CD4-positive, alpha-beta T cell (primary cell): ENCODE results near the gene AGBL4. TPM values are rescaled to one million over a fixed set of nuclear protein-coding genes. Genes with fewer than 3 reads are reported as not detected.

ENCODE experiments used
- ATAC-seq: fragments of 200-7000 bp; cut with Tn5 transposase; one replicate; pipeline ENCODE4 v1.10.0; 2022; ENCODE audit warnings: mild to moderate bottlenecking; ENCODE audit not compliant: poor library complexity
- CTCF ChIA-PET: fragments of 350-600 bp; sonication (Branson Sonifier 250); formaldehyde crosslinking; loops from one replicate; lab custom pipeline; 2021; ENCODE audit warnings: antibody characterized with exemption, inconsistent platforms; lab: Charles Lee
- POLR2A ChIA-PET: fragments of 350-600 bp; sonication (Branson Sonifier 250); formaldehyde crosslinking; loops from one replicate; lab custom pipeline; 2021; ENCODE audit warnings: antibody characterized with exemption, inconsistent platforms; lab: Charles Lee
- DNase-seq, 14 experiments: peaks; one replicate each; pipeline ENCODE4 v3.0.0-alpha.2; 2013 to 2020; ENCODE audit warnings: mixed read lengths in 2 of 14
- H3K27ac ChIP-seq, 2 donors: one replicate each; pipeline versions ENCODE4 v1.5.1 to v1.7.0; 2013; ENCODE audit warnings: low read length in 2 of 2, low read depth in 1 of 2, mild to moderate bottlenecking in 1 of 2
- H3K27me3 ChIP-seq, 2 experiments: 1 replicate in 1 of 2; 2 replicates in 1 of 2; pipeline versions ENCODE4 v1.6.1 to v1.7.0; 2013; ENCODE audit warnings: low read length in 2 of 2, control low read depth in 1 of 2, mild to moderate bottlenecking in 1 of 2, moderate library complexity in 1 of 2; ENCODE audit not compliant: insufficient read depth in 2 of 2, control insufficient read depth in 1 of 2
- H3K36me3 ChIP-seq: one replicate; pipeline ENCODE4 v1.6.1; 2013; ENCODE audit warnings: low read length, control low read depth; ENCODE audit not compliant: insufficient read depth
- H3K4me1 ChIP-seq: one replicate; pipeline ENCODE4 v1.6.1; 2013; ENCODE audit warnings: low read length, control low read depth; ENCODE audit not compliant: insufficient read depth
- H3K4me3 ChIP-seq: one replicate; pipeline ENCODE4 v1.5.1; 2013; ENCODE audit warnings: mild to moderate bottlenecking, low read length, moderate library complexity
- H3K9me3 ChIP-seq, 2 experiments: 1 replicate in 1 of 2; 2 replicates in 1 of 2; pipeline versions ENCODE4 v1.6.1 to v1.7.0; 2013; ENCODE audit warnings: low read length in 2 of 2, mild to moderate bottlenecking in 2 of 2, control low read depth in 1 of 2, moderate library complexity in 1 of 2; ENCODE audit not compliant: control insufficient read depth in 1 of 2, insufficient read depth in 1 of 2
- H3K27ac Mint-ChIP-seq: one replicate; pipeline ENCODE4 v1.8.0; 2020; ENCODE audit warnings: mixed read lengths
- H3K27me3 Mint-ChIP-seq: one replicate; pipeline ENCODE4 v1.8.0; 2021; ENCODE audit warnings: mixed read lengths
- H3K36me3 Mint-ChIP-seq: one replicate; pipeline ENCODE4 v1.8.0; 2021; ENCODE audit warnings: low read depth, mixed read lengths
- H3K4me1 Mint-ChIP-seq: one replicate; pipeline ENCODE4 v1.8.0; 2021; ENCODE audit warnings: low read depth, mixed read lengths
- H3K4me3 Mint-ChIP-seq: one replicate; pipeline ENCODE4 v1.8.0; 2020; ENCODE audit warnings: mild to moderate bottlenecking, mixed read lengths
- H3K9me3 Mint-ChIP-seq: one replicate; pipeline ENCODE4 v1.8.0; 2020; ENCODE audit warnings: mixed read lengths
- intact Hi-C, 2 experiments: fragments of 100-400 bp; cut with DNase I in 1 of 2; cut with micrococcal nuclease in 1 of 2; formaldehyde crosslinking; loops; one replicate each; pipeline versions ENCODE4 v1.15.1 to v1.9.0; 2023 to 2025; cut with DNase I, micrococcal nuclease
- total RNA-seq, 174 experiments: library from RNA in 2 of 174; stranded (reverse) in 2 of 174; gene quantifications; one replicate each; pipeline ENCODE4 v1.2.3 and lab custom pipeline; 2021 to 2026
- TF ChIP-seq, protein P1 (sequence below): fragments of 200-600 bp; IDR thresholded peaks from one replicate; pipeline ENCODE4 v1.8.0; 2022; ENCODE audit warnings: antibody characterized with exemption, mild to moderate bottlenecking

AGBL4 gene
- total RNA-seq, 2 experiments from 2014 or later = 0.11 TPM; not detected in 1

DNA sequence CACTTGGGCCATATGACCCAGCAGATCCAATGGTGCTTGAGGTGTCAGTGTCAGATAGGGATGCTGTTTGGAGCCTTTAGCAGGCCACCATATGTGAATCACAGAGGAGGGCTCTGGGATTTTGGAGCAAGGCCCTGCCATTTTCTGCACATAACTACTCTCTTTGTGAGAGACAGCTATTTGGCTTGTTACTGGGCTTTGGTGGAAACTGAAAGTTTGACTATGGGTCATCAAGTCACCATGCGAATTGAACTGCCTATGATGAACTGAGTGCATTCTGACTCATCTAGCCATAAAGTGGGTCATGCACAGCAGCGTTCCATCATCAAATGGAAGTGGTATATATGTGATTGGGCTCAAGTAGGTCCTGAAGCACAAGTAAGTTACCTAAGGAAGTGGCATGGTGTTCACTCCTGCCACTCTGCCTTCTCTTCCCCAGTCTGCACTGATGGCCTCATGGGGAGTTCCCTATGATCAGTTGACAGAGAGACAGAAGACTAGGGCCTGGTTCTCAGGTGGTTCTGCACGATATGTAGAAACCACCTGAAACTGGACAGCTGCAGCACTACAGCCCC, 447.3 kb downstream of the AGBL4 start:
- CTCF ChIA-PET = no interaction called here

DNA sequence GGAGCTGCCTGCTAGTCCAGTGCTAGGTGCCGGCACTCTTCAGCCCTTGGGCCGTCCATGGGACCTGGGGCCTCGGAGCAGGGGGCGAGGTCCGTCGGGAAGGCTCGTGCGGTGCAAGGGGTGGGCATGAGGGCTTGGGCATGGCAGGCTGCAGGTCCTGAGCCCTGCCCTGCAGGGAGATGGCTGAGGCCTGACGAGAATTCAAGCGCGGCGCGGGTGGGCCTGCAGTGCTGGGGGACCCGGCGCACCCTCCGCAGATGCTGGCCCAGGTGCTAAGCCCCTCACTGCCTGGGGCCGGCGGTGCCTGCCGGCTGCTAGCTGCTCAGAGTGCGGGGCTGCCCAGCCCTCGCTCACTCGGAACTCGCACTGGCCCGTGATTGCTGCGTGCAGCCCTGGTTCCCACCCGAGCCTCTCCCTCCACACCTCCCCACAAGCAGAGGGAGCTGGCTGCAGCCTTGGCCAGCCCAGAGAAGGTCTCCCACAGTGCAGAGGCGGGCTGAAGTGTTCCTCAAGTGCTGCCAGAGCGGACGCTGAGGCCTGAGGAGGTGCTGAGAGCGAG, 467.0 kb downstream of the AGBL4 start:
- peaks cover 0 to 28% of the 10 kb centered on the region in 2 experiments for H3K9me3 ChIP-seq
- H3K27ac ChIP-seq = no peak overlapping the region
- no peaks in the 10 kb centered on the region for H3K36me3 ChIP-seq
- H3K4me1 Mint-ChIP-seq = no peaks in the 10 kb centered on the region
- ChIA-PET CTCF (no interaction called here), POLR2A (no interaction called here)
- no peak overlapping the region for H3K4me3 ChIP-seq
- H3K4me1 ChIP-seq = no peaks in the 10 kb centered on the region
- H3K9me3 Mint-ChIP-seq = peaks cover 5% of the 10 kb centered on the region
- DNase-seq (no peak), ATAC-seq (no peak)
- H3K36me3 Mint-ChIP-seq = no peaks in the 10 kb centered on the region
- no peaks in the 10 kb centered on the region for H3K27me3 ChIP-seq
- no peak overlapping the region for H3K4me3 Mint-ChIP-seq
- TF ChIP-seq, protein P1, sequence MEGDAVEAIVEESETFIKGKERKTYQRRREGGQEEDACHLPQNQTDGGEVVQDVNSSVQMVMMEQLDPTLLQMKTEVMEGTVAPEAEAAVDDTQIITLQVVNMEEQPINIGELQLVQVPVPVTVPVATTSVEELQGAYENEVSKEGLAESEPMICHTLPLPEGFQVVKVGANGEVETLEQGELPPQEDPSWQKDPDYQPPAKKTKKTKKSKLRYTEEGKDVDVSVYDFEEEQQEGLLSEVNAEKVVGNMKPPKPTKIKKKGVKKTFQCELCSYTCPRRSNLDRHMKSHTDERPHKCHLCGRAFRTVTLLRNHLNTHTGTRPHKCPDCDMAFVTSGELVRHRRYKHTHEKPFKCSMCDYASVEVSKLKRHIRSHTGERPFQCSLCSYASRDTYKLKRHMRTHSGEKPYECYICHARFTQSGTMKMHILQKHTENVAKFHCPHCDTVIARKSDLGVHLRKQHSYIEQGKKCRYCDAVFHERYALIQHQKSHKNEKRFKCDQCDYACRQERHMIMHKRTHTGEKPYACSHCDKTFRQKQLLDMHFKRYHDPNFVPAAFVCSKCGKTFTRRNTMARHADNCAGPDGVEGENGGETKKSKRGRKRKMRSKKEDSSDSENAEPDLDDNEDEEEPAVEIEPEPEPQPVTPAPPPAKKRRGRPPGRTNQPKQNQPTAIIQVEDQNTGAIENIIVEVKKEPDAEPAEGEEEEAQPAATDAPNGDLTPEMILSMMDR = no peak
- H3K27ac Mint-ChIP-seq = no peak overlapping the region
- intact Hi-C loops = no loop called here
- H3K27me3 Mint-ChIP-seq = no peaks in the 10 kb centered on the region

More for the DNA sequence above, 447.3 kb downstream of the AGBL4 start:
- Histone ChIP-seq H3K4me1 (no peaks in the 10 kb centered on the region), H3K27me3 (no peaks in the 10 kb centered on the region), H3K36me3 (no peaks in the 10 kb centered on the region), H3K27ac (no peak overlapping the region), H3K9me3 (peaks cover 5 to 11% of the 10 kb centered on the region in 2 experiments), H3K4me3 (no peak overlapping the region)
- no peaks in the 10 kb centered on the region for H3K4me1 Mint-ChIP-seq
- no peak overlapping the region for H3K27ac Mint-ChIP-seq
- TF ChIP-seq, protein P1 = no peak
- DNase-seq (no peak), ATAC-seq (no peak)
- no peaks in the 10 kb centered on the region for H3K36me3 Mint-ChIP-seq
- H3K9me3 Mint-ChIP-seq = peaks cover 16% of the 10 kb centered on the region
- H3K4me3 Mint-ChIP-seq = no peak overlapping the region
- intact Hi-C loops = no loop called here
- POLR2A ChIA-PET = no interaction called here
- H3K27me3 Mint-ChIP-seq = no peaks in the 10 kb centered on the region

DNA sequence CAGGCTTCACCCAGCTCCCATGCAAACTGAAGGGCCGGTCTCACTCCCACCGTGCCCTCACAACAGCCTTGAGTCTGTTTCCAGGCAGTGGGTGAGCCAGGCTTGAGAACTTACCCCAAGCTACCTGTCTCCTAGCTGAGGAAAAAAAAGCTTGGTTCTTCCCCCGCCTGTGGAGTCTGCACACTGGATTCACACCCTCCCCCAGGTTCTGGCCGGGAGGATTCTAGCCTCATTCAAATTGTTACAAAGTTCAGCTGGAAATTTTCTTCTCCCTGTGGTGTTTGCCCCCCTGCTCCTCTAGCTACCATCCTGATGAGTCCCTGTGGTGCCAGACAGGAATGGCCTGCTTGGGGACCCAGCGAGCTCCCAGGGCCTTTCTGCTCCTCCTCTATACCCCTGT, 471.7 kb downstream of the AGBL4 start:
- Histone ChIP-seq H3K27me3 (no peaks in the 10 kb centered on the region), H3K4me3 (no peak overlapping the region), H3K36me3 (no peaks in the 10 kb centered on the region), H3K4me1 (no peaks in the 10 kb centered on the region), H3K9me3 (peaks cover 0 to 21% of the 10 kb centered on the region in 2 experiments), H3K27ac (no peak overlapping the region)
- Mint-ChIP-seq H3K27ac (no peak overlapping the region), H3K4me1 (no peaks in the 10 kb centered on the region), H3K27me3 (no peaks in the 10 kb centered on the region), H3K36me3 (no peaks in the 10 kb centered on the region), H3K9me3 (peaks cover 12% of the 10 kb centered on the region), H3K4me3 (no peak overlapping the region)
- ChIA-PET CTCF (no interaction called here), POLR2A (no interaction called here)
- no peak for DNase-seq
- TF ChIP-seq, protein P1 = no peak
- ATAC-seq = no peak
- intact Hi-C loops = no loop called here
